Activated CD4-positive, alpha-beta memory T cell treated with anti-CD3 and anti-CD28 coated beads for 36 hours (primary cell): ENCODE data around the gene CELSR1. TPM values are rescaled to one million over a fixed set of nuclear protein-coding genes. Genes with fewer than 3 reads are reported as not detected.
A peak's percentile ranks its signal among the peaks of the same experiment; 100 is the strongest.

Experiments
- CTCF ChIA-PET: fragments of 350-600 bp; sonication (Branson Sonifier 250); formaldehyde crosslinking; loops from one replicate; lab custom pipeline; 2021; ENCODE audit warnings: antibody characterized with exemption, inconsistent platforms; lab: Charles Lee
- POLR2A ChIA-PET: fragments of 350-600 bp; sonication (Branson Sonifier 250); formaldehyde crosslinking; loops from one replicate; lab custom pipeline; 2021; ENCODE audit warnings: antibody characterized with exemption; lab: Charles Lee
- DNase-seq: peaks from one replicate; pipeline ENCODE4 v3.0.0-alpha.2; 2020
- H3K27ac Mint-ChIP-seq: one replicate; pipeline ENCODE4 v1.8.0; 2021; ENCODE audit warnings: mixed read lengths
- H3K27me3 Mint-ChIP-seq: one replicate; pipeline ENCODE4 v1.8.0; 2021; ENCODE audit warnings: mixed read lengths
- H3K36me3 Mint-ChIP-seq: one replicate; pipeline ENCODE4 v1.8.0; 2021; ENCODE audit warnings: mixed read lengths
- H3K4me1 Mint-ChIP-seq: one replicate; pipeline ENCODE4 v1.8.0; 2021; ENCODE audit warnings: low read depth, mixed read lengths
- H3K4me3 Mint-ChIP-seq: one replicate; pipeline ENCODE4 v1.8.0; 2021; ENCODE audit warnings: mild to moderate bottlenecking, mixed read lengths
- H3K9me3 Mint-ChIP-seq: one replicate; pipeline ENCODE4 v1.8.0; 2021; ENCODE audit warnings: mixed read lengths
- intact Hi-C: fragments of 100-400 bp; cut with micrococcal nuclease; formaldehyde crosslinking; loops from one replicate; pipeline ENCODE4 v1.15.1; 2023
- total RNA-seq, 2 experiments: library from RNA; stranded (reverse); gene quantifications; one replicate each; pipeline ENCODE4 v1.2.3, GENCODE V29; 2021

Gene CELSR1
- under 1 TPM; 0.24 to 0.36 TPM for total RNA-seq

DNA sequence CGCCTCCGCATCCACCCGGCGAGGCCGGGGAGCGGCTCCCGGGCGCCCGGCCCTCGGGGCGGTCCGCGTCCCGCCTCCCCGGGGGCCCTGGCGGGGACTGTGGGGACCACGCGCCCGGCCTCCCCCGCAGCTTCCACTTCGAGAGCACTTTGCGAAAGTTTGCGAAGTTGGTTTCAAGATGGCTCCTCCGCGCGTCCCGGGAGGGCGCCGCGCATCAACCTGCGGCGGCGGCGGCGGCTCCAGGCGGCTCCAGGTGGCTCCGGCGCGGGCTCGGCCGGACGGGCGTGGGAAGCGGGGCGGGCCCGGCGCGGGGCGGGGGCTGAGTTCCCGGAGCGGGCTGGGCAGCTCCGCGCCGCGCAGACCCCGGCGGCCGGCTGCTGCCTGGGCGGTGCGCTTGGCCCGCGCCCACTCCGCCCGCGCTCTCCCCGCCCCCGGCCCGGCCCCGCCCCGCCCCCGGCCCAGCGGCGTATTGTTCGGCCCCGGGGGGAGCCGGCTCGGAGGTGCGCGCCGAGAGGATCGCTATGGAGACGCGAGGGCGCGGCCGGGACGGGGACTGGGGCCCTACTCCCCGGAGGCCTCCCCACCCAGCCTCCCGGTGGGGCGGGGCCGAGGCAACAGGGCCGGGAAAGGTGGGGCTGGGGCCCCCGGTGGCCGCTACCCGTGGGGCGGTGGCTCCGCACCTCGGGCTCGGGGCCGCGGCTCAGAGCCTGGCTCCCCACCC, at the start of gene CELSR1:
Gene CELSR1, minus strand, starts transcription at position 396 of the 721 bp plus-strand sequence. CDS start 450 bp downstream, outside the sequence.
- no peaks in the 10 kb centered on the region for H3K9me3 Mint-ChIP-seq
- ChIA-PET CTCF (interaction anchor here (6.5 kb wide), 1 partner anchor 169 kb away, joined by 111 read pairs; no protein-coding TSS in a partner anchor), POLR2A (no interaction called here)
- peaks cover 10% of the 10 kb centered on the region for H3K4me1 Mint-ChIP-seq
- intact Hi-C loops: no loop called here
- H3K36me3 Mint-ChIP-seq: no peaks in the 10 kb centered on the region
- DNase-seq: peak; percentile 24
- H3K27me3 Mint-ChIP-seq: peaks cover 41% of the 10 kb centered on the region
- no peak within 1 kb of the TSS for H3K27ac Mint-ChIP-seq
- peak within 1 kb of the TSS; percentile 26 for H3K4me3 Mint-ChIP-seq

- H3K27ac Mint-ChIP-seq: no peak overlapping the region
- H3K27me3 Mint-ChIP-seq: no peaks in the 10 kb centered on the region
- CTCF ChIA-PET: interaction anchor here (1.0 kb wide), 1 partner anchor 24 kb away, joined by 3 read pairs; no protein-coding TSS in a partner anchor
- H3K9me3 Mint-ChIP-seq: no peaks in the 10 kb centered on the region
- peak; percentile 39 for DNase-seq
- intact Hi-C loops: no loop called here
- POLR2A ChIA-PET: no interaction called here
- H3K4me1 Mint-ChIP-seq: peaks cover 19% of the 10 kb centered on the region
- H3K36me3 Mint-ChIP-seq: no peaks in the 10 kb centered on the region
- H3K4me3 Mint-ChIP-seq: peak overlapping the region; percentile 42
These were observed 49.6 kb upstream of the CELSR1 start for GRCh38 chr22:46587061-46587460.

DNA sequence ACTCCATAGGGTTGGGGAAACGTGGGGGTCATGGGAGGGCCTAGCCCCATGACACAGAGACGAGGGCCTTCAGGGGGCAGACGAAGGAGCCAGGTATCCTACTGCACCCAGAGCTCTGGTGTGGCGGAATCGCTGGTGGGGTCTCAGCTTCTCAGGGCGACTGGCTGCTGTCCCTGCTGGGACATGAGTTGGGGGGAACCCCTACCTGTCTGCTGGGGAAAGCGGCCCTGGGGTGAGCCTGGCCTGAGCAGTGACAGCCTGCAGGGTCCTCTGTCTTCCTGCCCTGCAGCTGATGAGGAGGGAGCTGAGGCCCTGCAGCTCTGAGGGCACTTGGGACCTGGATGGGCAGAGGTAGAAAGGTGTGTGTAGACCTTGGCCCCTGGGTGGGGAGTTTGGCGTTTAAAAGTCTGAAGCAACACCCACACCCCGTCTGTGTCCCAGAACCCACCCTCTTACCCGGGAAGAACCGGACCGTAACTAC, 49.2 kb upstream of the CELSR1 start:
- intact Hi-C loops: no loop called here
- Mint-ChIP-seq H3K27me3 (no peaks in the 10 kb centered on the region), H3K4me1 (peaks cover 16% of the 10 kb centered on the region), H3K27ac (no peak overlapping the region), H3K4me3 (no peak overlapping the region), H3K36me3 (no peaks in the 10 kb centered on the region), H3K9me3 (no peaks in the 10 kb centered on the region)
- CTCF ChIA-PET: interaction anchor here (1.0 kb wide), 1 partner anchor 23 kb away, joined by 3 read pairs; no protein-coding TSS in a partner anchor
- DNase-seq: no peak
- POLR2A ChIA-PET: no interaction called here

GRCh38 chr22:46586123-46586519, 48.7 kb upstream of the CELSR1 start:
- DNase-seq: no peak
- no peaks in the 10 kb centered on the region for H3K27me3 Mint-ChIP-seq
- no peak overlapping the region for H3K4me3 Mint-ChIP-seq
- POLR2A ChIA-PET: no interaction called here
- CTCF ChIA-PET: interaction anchor here (1.0 kb wide), 1 partner anchor 23 kb away, joined by 3 read pairs; no protein-coding TSS in a partner anchor
- peaks cover 16% of the 10 kb centered on the region for H3K4me1 Mint-ChIP-seq
- intact Hi-C loops: no loop called here
- no peaks in the 10 kb centered on the region for H3K9me3 Mint-ChIP-seq
- no peak overlapping the region for H3K27ac Mint-ChIP-seq
- no peaks in the 10 kb centered on the region for H3K36me3 Mint-ChIP-seq

DNA sequence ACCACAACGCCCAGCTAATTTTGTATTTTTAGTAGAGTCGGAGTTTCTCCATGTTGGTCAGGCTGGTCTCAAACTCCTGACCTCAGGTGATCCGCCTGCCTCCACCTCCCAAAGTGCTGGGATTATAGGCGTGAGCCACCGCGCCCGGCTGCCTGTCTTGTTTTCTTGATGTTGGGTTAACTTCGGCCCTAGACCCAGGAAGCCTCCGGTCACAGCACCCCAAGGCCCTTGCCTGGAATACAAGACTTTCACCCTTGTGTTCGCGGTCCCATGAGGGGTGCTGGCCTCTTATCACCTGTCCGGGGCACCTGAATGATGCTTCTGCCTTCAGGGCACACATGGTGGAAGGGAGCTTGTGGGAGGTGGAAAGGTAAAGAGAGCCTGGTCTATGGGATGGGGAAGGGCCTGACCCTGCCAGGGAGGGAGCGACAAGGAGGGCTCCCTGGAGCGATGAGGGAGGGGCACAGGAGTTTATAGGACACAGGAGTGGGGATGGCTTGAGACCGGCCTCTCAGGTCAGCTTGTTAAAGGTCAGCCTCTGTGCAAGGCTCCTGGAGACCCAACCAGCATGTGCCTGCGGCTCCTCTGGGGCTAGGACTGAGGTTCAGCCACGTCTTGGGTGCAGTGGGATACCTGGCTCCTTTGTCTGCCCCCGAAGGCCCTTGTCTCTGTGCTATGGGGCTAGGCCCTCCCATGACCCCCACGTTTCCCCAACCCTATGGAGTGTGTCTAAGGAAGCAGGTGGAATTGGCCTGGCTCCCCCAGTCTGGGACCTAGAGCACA, 48.1 kb upstream of the CELSR1 start:
- DNase-seq: no peak
- ChIA-PET CTCF (no interaction called here), POLR2A (no interaction called here)
- no peak overlapping the region for H3K4me3 Mint-ChIP-seq
- no peak overlapping the region for H3K27ac Mint-ChIP-seq
- intact Hi-C loops: no loop called here
- H3K36me3 Mint-ChIP-seq: no peaks in the 10 kb centered on the region
- H3K4me1 Mint-ChIP-seq: peaks cover 16% of the 10 kb centered on the region
- no peaks in the 10 kb centered on the region for H3K9me3 Mint-ChIP-seq
- no peaks in the 10 kb centered on the region for H3K27me3 Mint-ChIP-seq

DNA sequence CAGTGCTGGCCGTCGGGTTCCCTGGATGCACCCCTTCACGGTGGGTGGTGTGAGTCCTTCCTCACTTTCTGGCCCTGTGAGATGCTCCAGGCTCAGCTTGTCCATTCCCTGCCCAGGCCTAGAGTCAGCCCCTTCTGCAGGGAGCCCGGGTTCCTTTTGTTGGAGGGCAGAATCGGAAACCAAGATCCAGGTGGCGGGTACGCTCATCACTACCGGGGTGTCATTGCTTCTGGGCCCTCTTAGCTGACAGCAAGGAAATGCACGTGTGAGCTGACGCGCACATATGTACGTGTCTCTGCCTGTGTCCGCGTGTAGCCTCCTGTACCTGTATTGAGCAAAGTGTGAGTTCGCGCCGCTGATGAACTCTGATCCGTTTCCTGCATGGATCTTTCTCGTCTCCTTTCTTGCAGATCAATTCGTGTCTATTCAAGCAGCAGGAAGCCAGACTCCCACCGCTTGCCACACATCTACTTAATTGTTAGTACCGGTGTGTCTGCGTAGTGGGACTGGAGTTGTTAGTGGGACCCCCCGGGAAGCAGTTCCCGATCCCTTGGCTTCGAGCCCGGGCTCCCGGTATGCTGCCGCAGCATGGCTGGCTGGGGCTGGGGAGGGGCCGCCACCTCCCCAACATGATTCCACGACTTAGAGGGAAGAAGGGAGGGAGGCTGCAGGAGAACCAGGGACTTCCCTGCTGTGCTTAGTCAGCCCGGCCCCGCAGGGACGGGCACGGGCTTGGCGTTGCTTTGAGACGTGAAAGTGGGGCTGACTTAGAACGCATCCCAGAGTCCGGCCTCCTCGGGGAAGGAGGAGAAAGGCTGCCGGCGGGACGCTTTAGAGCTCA, 46.9 kb upstream of the CELSR1 start:
- peaks cover 16% of the 10 kb centered on the region for H3K4me1 Mint-ChIP-seq
- intact Hi-C loops: no loop called here
- H3K9me3 Mint-ChIP-seq: no peaks in the 10 kb centered on the region
- no peaks in the 10 kb centered on the region for H3K36me3 Mint-ChIP-seq
- ChIA-PET POLR2A (no interaction called here), CTCF (interaction anchor here (0.6 kb wide), 1 partner anchor 21 kb away, joined by 3 read pairs; no protein-coding TSS in a partner anchor)
- DNase-seq: no peak
- no peaks in the 10 kb centered on the region for H3K27me3 Mint-ChIP-seq
- no peak overlapping the region for H3K27ac Mint-ChIP-seq
- H3K4me3 Mint-ChIP-seq: no peak overlapping the region

DNA sequence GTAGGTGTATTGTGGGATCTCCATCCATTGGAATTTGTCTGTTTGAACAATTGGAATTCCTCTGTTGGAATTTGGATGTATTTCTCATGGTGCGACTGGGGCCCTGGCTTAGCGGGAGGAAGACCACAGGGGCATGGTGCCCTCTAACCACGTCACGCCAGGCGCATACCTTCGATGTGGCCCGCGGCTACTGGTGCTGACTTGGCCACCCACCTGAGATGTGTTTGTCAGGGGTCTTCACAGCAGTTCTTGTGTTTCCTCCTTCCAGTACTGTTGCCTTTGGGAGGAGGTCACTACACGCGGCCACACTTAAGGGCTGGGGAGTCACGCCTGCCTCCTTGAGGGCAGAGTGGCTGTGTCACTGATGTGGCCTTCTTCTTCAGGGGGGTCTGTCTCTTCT, 46.2 kb upstream of the CELSR1 start:
- no peak overlapping the region for H3K4me3 Mint-ChIP-seq
- no peaks in the 10 kb centered on the region for H3K27me3 Mint-ChIP-seq
- H3K9me3 Mint-ChIP-seq: no peaks in the 10 kb centered on the region
- intact Hi-C loops: no loop called here
- ChIA-PET POLR2A (no interaction called here), CTCF (no interaction called here)
- no peaks in the 10 kb centered on the region for H3K36me3 Mint-ChIP-seq
- no peak for DNase-seq
- H3K4me1 Mint-ChIP-seq: peaks cover 23% of the 10 kb centered on the region
- no peak overlapping the region for H3K27ac Mint-ChIP-seq

GRCh38 chr22:46582281-46582933, 45.0 kb upstream of the CELSR1 start:
- no peak overlapping the region for H3K4me3 Mint-ChIP-seq
- H3K27ac Mint-ChIP-seq: no peak overlapping the region
- H3K9me3 Mint-ChIP-seq: no peaks in the 10 kb centered on the region
- peaks cover 21% of the 10 kb centered on the region for H3K4me1 Mint-ChIP-seq
- ChIA-PET CTCF (no interaction called here), POLR2A (no interaction called here)
- intact Hi-C loops: no loop called here
- no peaks in the 10 kb centered on the region for H3K27me3 Mint-ChIP-seq
- DNase-seq: no peak
- H3K36me3 Mint-ChIP-seq: peaks cover 2% of the 10 kb centered on the region

DNA sequence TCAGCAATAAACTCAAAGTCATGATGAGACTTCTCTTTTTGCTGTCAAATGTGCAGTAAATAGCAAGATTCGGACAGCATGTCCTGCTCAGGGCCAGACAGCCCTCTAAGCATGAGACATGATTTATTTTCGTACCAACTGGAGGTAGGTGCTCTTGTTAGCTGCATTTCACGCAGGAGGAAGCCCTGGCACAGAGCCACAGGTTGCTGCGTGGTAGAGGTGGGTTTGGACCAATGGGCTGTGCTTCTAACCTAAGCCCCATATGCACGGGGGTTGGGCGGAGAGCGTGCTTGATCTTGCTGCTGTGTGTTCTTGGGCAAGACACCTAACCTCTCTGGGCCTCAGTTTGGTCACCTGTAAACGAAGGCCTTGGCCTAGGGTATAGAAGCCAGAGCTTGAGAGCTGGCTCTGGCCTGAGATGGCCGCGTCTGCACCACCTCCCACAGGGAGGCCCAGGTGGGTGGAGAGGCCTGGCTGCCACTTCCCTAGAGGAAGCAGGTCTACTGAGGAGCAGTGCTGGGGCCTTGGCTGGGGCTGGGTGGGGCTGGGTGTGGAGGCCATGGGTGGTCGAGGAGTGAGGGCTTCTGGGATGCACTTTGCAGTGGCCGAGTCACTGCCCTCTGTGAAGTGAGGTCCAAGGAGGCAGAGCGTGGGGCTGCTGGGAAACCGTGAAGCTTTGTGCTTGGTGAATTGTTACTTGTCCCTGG, 44.3 kb upstream of the CELSR1 start:
- Mint-ChIP-seq H3K9me3 (no peaks in the 10 kb centered on the region), H3K36me3 (peaks cover 2% of the 10 kb centered on the region), H3K27me3 (no peaks in the 10 kb centered on the region), H3K27ac (no peak overlapping the region), H3K4me3 (no peak overlapping the region), H3K4me1 (peaks cover 14% of the 10 kb centered on the region)
- intact Hi-C loops: no loop called here
- POLR2A ChIA-PET: no interaction called here
- CTCF ChIA-PET: no interaction called here
- DNase-seq: no peak

DNA sequence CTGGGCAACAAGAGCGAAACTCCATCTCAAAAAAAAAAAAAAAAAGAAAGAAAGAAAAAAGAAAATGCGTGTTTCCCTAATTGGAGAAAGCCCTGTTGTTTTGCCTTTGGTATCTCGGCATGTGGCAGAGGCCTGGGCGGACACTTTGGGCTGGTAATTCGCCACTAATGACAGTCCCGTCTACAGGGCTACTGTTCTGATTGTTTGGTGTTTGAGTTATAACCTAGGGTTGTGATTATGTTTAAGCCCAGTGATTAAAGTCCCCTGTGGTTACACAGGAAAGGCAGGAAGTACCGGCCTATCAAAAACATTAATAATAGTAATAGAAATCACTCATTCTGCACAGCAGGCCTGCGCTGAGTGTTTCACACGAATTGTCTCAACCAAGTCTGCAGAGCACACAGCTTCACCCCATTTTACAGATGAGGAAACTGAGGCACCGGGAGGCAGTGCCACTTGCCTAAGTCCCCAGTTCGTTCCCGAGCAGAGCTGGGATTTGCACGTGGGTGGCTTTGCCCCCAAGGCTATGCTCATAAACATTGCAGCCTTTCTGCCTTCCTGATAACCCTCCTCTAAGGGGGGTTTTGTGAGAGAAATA, 43.6 kb upstream of the CELSR1 start:
- Mint-ChIP-seq H3K36me3 (peaks cover 2% of the 10 kb centered on the region), H3K4me3 (no peak overlapping the region), H3K4me1 (peaks cover 13% of the 10 kb centered on the region), H3K9me3 (no peaks in the 10 kb centered on the region), H3K27ac (no peak overlapping the region), H3K27me3 (no peaks in the 10 kb centered on the region)
- DNase-seq: no peak
- ChIA-PET POLR2A (no interaction called here), CTCF (no interaction called here)
- intact Hi-C loops: no loop called here
